ENCODE results near the gene PRDX5.

Gene PRDX5

GRCh38 chr11:64364911-64365310 lies 47.0 kb downstream of the PRDX5 start:
- Histone ChIP-seq H3K27me3 (replicated peaks; ENCODE audit: control insufficient read depth, insufficient read depth, low read length) (no peaks in the 10 kb centered on the region), H3K4me3 (replicated peaks; ENCODE audit: low read depth, low read length) (no peak overlapping the region), H3K36me3 (ENCODE audit: control insufficient read depth, insufficient read depth, low read length) (peaks cover 25% of the 10 kb centered on the region)
- DNase-seq (ENCODE audit: extremely low read depth, insufficient read length), result no peak
- TF ChIP-seq, protein P1, sequence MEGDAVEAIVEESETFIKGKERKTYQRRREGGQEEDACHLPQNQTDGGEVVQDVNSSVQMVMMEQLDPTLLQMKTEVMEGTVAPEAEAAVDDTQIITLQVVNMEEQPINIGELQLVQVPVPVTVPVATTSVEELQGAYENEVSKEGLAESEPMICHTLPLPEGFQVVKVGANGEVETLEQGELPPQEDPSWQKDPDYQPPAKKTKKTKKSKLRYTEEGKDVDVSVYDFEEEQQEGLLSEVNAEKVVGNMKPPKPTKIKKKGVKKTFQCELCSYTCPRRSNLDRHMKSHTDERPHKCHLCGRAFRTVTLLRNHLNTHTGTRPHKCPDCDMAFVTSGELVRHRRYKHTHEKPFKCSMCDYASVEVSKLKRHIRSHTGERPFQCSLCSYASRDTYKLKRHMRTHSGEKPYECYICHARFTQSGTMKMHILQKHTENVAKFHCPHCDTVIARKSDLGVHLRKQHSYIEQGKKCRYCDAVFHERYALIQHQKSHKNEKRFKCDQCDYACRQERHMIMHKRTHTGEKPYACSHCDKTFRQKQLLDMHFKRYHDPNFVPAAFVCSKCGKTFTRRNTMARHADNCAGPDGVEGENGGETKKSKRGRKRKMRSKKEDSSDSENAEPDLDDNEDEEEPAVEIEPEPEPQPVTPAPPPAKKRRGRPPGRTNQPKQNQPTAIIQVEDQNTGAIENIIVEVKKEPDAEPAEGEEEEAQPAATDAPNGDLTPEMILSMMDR (IDR thresholded peaks at IDR 0.05; ENCODE audit: insufficient read depth, low read length, poor library complexity, severe bottlenecking), result no peak

GRCh38 chr11:64366751-64367150 lies 48.8 kb downstream of the PRDX5 start:
- Histone ChIP-seq H3K4me3 (replicated peaks; ENCODE audit: low read depth, low read length) (no peak overlapping the region), H3K27me3 (replicated peaks; ENCODE audit: control insufficient read depth, insufficient read depth, low read length) (no peaks in the 10 kb centered on the region), H3K36me3 (ENCODE audit: control insufficient read depth, insufficient read depth, low read length) (peaks cover 15% of the 10 kb centered on the region)
- TF ChIP-seq, protein P1 (IDR thresholded peaks at IDR 0.05; ENCODE audit: insufficient read depth, low read length, poor library complexity, severe bottlenecking), result no peak
- DNase-seq (ENCODE audit: extremely low read depth, insufficient read length), result no peak

DNA sequence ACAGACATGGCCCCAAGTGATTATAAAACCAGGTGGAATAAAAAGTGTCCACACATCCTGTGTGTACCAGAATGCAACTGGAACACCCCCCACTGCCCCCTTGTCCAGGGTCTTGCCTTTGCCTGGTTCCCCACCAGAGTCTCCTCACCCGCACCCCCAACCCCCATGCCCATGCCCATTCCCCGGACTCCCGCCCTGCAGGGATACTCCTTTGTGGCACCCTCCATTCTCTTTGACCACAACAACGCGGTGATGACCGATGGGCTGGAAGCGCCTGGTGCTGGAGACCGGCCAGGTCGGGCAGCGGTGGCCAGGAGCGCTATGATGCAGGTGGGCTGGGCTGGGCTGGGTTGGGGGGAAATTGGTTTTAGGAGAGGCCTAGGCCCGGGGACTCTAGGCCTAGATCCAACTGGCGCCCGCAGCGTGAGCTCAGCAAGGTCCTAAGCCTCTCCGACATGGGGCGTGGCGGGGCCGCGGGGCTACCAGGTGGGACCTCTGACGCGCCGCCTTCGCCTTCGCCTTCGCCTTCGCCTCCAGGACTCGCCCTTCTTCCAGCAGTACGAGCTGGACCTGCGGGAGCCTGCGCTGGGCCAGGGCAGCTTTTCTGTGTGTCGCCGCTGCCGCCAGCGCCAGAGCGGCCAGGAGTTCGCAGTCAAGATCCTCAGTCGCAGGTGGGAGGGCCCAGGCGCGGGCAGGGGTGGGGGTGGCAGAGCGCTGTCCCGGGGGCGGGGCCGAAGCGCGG lies 50.2 kb downstream of the PRDX5 start:
- H3K36me3 ChIP-seq (ENCODE audit: control insufficient read depth, insufficient read depth, low read length), result peaks cover 13% of the 10 kb centered on the region
- TF ChIP-seq, protein P1 (IDR thresholded peaks at IDR 0.05; ENCODE audit: insufficient read depth, low read length, poor library complexity, severe bottlenecking), result no peak
- no peak overlapping the region for H3K4me3 ChIP-seq (replicated peaks; ENCODE audit: low read depth, low read length)
- DNase-seq (ENCODE audit: extremely low read depth, insufficient read length), result no peak
- H3K27me3 ChIP-seq (replicated peaks; ENCODE audit: control insufficient read depth, insufficient read depth, low read length), result no peaks in the 10 kb centered on the region

DNA sequence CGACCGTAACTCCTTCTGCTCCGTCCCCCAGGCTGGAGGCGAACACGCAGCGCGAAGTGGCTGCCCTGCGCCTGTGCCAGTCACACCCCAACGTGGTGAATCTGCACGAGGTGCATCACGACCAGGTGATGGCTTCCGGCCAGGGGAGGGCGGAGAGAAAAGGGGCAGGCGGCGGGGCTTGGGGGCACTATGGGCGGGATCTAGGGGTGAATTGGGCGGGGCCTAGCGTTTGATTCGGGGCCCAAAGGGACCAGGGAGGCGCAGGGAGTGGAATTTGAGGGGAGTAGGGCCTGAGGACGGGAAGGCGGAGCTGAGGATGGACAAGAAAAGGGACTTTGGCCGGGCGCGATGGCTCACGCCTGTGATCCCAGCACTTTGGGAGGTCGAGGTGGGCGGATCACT lies 50.8 kb downstream of the PRDX5 start:
- Histone ChIP-seq H3K36me3 (ENCODE audit: control insufficient read depth, insufficient read depth, low read length) (peaks cover 13% of the 10 kb centered on the region), H3K27me3 (replicated peaks; ENCODE audit: control insufficient read depth, insufficient read depth, low read length) (no peaks in the 10 kb centered on the region), H3K4me3 (replicated peaks; ENCODE audit: low read depth, low read length) (no peak overlapping the region)
- TF ChIP-seq, protein P1 (IDR thresholded peaks at IDR 0.05; ENCODE audit: insufficient read depth, low read length, poor library complexity, severe bottlenecking), result no peak
- no peak for DNase-seq (ENCODE audit: extremely low read depth, insufficient read length)

- DNase-seq (ENCODE audit: extremely low read depth, insufficient read length), result no peak
- TF ChIP-seq, protein P1 (IDR thresholded peaks at IDR 0.05; ENCODE audit: insufficient read depth, low read length, poor library complexity, severe bottlenecking), result no peak
- peaks cover 13% of the 10 kb centered on the region for H3K36me3 ChIP-seq (ENCODE audit: control insufficient read depth, insufficient read depth, low read length)
Measured at GRCh38 chr11:64369440-64370421, 51.8 kb downstream of the PRDX5 start.

More at GRCh38 chr11:64369440-64370421, 51.8 kb downstream of the PRDX5 start:
- Histone ChIP-seq H3K27me3 (replicated peaks; ENCODE audit: control insufficient read depth, insufficient read depth, low read length) (no peaks in the 10 kb centered on the region), H3K4me3 (replicated peaks; ENCODE audit: low read depth, low read length) (no peak overlapping the region)
